ENCODE results near the gene ASIC2. TPM values are rescaled to one million over a fixed set of nuclear protein-coding genes. Genes with fewer than 3 reads are reported as not detected.

Gene ASIC2
- total and polyA plus RNA-seq, 9 of the 15 experiments (the other 6 are each of a cell fraction or from before 2014, with no cell fraction given), result not detected

GRCh38 chr17:33145941-33146340, 147.2 kb downstream of the ASIC2 start:
- Histone ChIP-seq H3K36me3 (ENCODE audit: control insufficient read depth, insufficient read depth, low read length) (no peaks in the 10 kb centered on the region), H3K9me3 (replicated peaks; ENCODE audit: control insufficient read depth, insufficient read depth, low read depth, low read length) (no peaks in the 10 kb centered on the region), H3K9ac (ENCODE audit: insufficient read depth in 1 of 2, low read depth in 2 of 2, low read length in 2 of 2) (no peak overlapping the region), H4K20me1 (replicated peaks; ENCODE audit: control insufficient read depth, insufficient read depth, low read length) (peaks cover 6% of the 10 kb centered on the region; the same call in 1 of the 2 replicates), H3K79me2 (ENCODE audit: control insufficient read depth, insufficient read depth, low read length) (no peaks in the 10 kb centered on the region), H3K4me1 (replicated peaks in 1 of 2; ENCODE audit: control insufficient read depth in 2 of 2, insufficient read depth in 2 of 2, low read length in 2 of 2) (no peaks in the 10 kb centered on the region), H3K4me3 (no peak overlapping the region), H3K27me3 (ENCODE audit: control insufficient read depth in 2 of 2, insufficient read depth in 2 of 2, low read length in 2 of 2) (peaks cover 0 to 9% of the 10 kb centered on the region in 2 experiments; a peak in 2 of 5 replicates), H3K27ac (ENCODE audit: extremely low read depth, low read depth, low read length) (no peak overlapping the region), H3K9me1 (ENCODE audit: control insufficient read depth, insufficient read depth, low read length) (peaks cover 2% of the 10 kb centered on the region), H3K4me2 (ENCODE audit: insufficient read depth, low read length) (no peak overlapping the region), H2AFZ (ENCODE audit: low read depth, low read length) (no peak overlapping the region)
- ChIA-PET POLR2A (no interaction called here), CTCF (ENCODE audit: low intra/inter-chr PET ratio) (no interaction called here)
- DNase-seq (ENCODE audit: extremely low read depth in 1 of 4, low spot score in 3 of 4) (no peak), FAIRE-seq (no peak), ATAC-seq (no peak)
- 0% methylated on average over 4 of the region's 4 CpGs for WGBS (ENCODE audit: insufficient coverage, low coverage, missing lambda C conversion rate)
- BruUV-seq (replicated peaks), result no TSS peak
- in situ Hi-C loops (cut with MboI) (no loop called here), intact Hi-C loops (cut with micrococcal nuclease) (no loop called here)
- TF ChIP-seq GMEB1 (CRISPR knock-in tag; IDR thresholded peaks at IDR 0.05) (no peak), TRIM28 (IDR thresholded peaks at IDR 0.05) (no peak), ZNF133 (CRISPR knock-in tag; IDR thresholded peaks at IDR 0.05) (no peak), ATF4 (CRISPR knock-in tag; IDR thresholded peaks at IDR 0.05) (no peak), BRD4 (IDR thresholded peaks at IDR 0.05) (no peak), JUN (IDR thresholded peaks at IDR 0.05; ENCODE audit: borderline replicate concordance, low read depth, low read length) (no peak), JUN (CRISPR knock-in tag; IDR thresholded peaks at IDR 0.05; ENCODE audit: borderline replicate concordance) (no peak), CBX5 (IDR thresholded peaks at IDR 0.05; ENCODE audit: borderline replicate concordance, low read depth) (no peak), FUS (optimal IDR thresholded peaks at IDR 0.05; ENCODE audit: low read depth, low read length) (no peak), ZBTB8A (IDR thresholded peaks at IDR 0.05; ENCODE audit: partially characterized antibody) (no peak), NBN (IDR thresholded peaks at IDR 0.05; ENCODE audit: low read depth) (no peak), HIVEP1 (CRISPR knock-in tag; IDR thresholded peaks at IDR 0.05) (no peak), MYNN (IDR thresholded peaks at IDR 0.05) (no peak), MYNN (CRISPR knock-in tag; IDR thresholded peaks at IDR 0.05) (no peak), ZKSCAN8 (CRISPR knock-in tag; IDR thresholded peaks at IDR 0.05) (no peak), EHMT2 (IDR thresholded peaks at IDR 0.05) (no peak)
